RWPE1 (cell line): ENCODE data around the gene ABHD17A.
"Not testable (repeated sequence)": the region's sequence is repeated elsewhere in the genome, so short reads cannot be mapped to it uniquely, and the experiment has no call there.

Experiments used
- CTCF ChIA-PET: fragments of 350-600 bp; sonication (Branson Sonifier 250); formaldehyde crosslinking; extraction: SDS; loops from one replicate; lab custom pipeline; 2021; lab: Yijun Ruan, JAX
- POLR2A ChIA-PET: fragments of 400-600 bp; formaldehyde crosslinking; extraction: SDS; loops from one replicate; lab custom pipeline; 2020; ENCODE audit warnings: antibody characterized with exemption; ENCODE audit not compliant: low non-redundant PET; lab: Yijun Ruan, JAX
- DNase-seq: peaks from one replicate; pipeline ENCODE4 v3.0.0; 2012; ENCODE audit warnings: low spot score
- H3K27ac ChIP-seq: fragments of 450-650 bp; 2 replicates; pipeline ENCODE4 v1.5.1; 2017
- TF ChIP-seq, protein P1 (sequence below): fragments of 450-650 bp; conservative IDR thresholded peaks from 2 replicates; pipeline ENCODE4 v1.5.1; 2017; ENCODE audit warnings: low read depth, mild to moderate bottlenecking

The ABHD17A gene

DNA sequence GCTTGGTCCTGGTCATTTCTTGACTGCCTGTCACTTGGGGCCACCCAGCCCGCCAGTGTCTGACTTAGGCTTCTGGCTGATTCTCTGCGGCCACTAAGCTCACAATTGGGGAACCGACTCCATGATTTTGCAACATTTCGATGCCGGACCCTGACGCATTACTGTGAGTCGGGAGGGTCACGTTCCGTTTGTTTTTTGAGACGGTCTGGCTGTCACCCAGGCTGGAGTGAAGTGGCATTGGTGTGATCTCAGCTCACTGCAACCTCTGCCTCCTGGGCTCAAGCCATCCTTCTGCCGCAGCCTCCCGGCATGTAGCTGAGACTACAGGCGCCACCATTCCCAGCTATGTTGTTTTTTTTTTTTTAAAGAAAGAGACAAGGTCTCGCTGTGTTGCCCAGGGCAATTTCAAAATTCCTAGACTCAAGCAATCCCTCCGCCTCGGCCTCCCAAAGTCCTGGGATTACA is 16.7 kb upstream of the ABHD17A start:
- POLR2A ChIA-PET = no interaction called here
- no peak for DNase-seq

DNA sequence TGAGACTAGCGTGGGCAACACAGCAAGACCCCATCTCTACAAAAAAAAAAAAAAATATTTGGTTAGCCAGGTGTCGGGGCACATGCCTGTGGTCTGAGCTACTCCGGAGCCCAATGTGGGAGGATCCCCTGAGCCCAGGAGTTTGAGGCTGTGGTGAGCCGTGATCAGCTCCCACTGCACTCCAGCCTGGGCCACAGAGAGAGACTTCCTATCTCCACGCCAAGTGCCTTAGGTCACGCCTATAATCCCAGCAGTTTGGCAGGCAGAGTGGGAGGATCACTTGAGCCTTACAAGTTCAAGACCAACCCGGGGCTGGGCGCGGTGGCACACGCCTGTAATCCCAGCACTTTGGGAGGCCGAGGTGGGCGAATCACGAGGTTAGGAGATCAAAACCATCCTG is 11.2 kb upstream of the ABHD17A start:
- TF ChIP-seq, protein P1, sequence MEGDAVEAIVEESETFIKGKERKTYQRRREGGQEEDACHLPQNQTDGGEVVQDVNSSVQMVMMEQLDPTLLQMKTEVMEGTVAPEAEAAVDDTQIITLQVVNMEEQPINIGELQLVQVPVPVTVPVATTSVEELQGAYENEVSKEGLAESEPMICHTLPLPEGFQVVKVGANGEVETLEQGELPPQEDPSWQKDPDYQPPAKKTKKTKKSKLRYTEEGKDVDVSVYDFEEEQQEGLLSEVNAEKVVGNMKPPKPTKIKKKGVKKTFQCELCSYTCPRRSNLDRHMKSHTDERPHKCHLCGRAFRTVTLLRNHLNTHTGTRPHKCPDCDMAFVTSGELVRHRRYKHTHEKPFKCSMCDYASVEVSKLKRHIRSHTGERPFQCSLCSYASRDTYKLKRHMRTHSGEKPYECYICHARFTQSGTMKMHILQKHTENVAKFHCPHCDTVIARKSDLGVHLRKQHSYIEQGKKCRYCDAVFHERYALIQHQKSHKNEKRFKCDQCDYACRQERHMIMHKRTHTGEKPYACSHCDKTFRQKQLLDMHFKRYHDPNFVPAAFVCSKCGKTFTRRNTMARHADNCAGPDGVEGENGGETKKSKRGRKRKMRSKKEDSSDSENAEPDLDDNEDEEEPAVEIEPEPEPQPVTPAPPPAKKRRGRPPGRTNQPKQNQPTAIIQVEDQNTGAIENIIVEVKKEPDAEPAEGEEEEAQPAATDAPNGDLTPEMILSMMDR = no peak
- POLR2A ChIA-PET = no interaction called here
- CTCF ChIA-PET = interaction anchor here (0.6 kb wide), 2 partner anchors 27 to 34 kb away, joined by 3 read pairs; no protein-coding TSS in a partner anchor
- H3K27ac ChIP-seq = no peak overlapping the region
- no peak for DNase-seq

More for the DNA sequence above, 16.7 kb upstream of the ABHD17A start:
- H3K27ac ChIP-seq = peak overlapping the region; percentile 10; the same call in 1 of the 2 replicates
- CTCF ChIA-PET = interaction anchor here (0.6 kb wide), 1 partner anchor 348 kb away, joined by 6 read pairs; no protein-coding TSS in a partner anchor
- TF ChIP-seq, protein P1 = no peak

DNA sequence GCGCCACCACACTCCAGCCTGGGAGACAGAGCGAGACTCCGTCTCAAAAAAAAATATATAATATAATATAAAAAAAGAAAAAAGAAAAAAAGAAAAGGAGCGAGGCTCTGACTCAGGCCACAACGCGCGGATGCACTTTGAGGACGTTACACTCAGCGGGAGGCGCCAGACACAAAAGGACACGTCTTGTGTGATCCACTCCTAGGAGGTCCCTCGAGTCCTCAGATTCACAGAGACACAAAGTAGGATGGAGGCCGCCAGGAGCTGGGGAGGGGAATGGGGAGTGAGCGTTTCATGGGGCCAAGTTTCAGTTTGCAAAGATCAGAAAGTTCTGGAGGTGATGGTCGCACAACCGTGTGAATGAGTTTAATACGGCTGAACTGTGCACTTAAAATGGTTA is 8.5 kb upstream of the ABHD17A start:
- DNase-seq = no peak
- ChIA-PET POLR2A (no interaction called here), CTCF (no interaction called here)
- H3K27ac ChIP-seq = no peak overlapping the region
- TF ChIP-seq, protein P1 = no peak

DNA sequence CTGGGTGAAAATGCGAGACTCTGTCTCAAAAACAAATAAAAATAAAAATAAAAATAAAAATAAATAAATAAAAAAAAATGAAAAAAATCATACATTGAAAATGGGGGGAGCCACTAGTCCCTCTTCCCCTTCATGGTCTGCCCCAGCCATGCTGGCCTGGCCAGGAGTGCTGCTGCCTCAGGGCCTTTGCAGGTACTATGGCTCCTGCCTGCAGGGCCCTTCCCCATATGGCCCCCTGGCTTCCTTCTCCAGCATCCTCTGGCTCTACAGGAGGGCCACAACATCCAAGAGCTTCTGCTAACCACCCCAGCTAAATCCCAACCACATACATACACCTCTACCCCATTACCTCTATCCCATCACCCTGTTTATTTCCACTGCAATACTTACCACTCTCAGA is 4.6 kb upstream of the ABHD17A start:
- TF ChIP-seq, protein P1 = no peak
- H3K27ac ChIP-seq = peak overlapping the region; percentile 22
- CTCF ChIA-PET = interaction anchor here (0.5 to 0.9 kb wide), 3 partner anchors 25 to 204 kb away, joined by 3 to 4 read pairs (median 3); no protein-coding TSS in a partner anchor
- DNase-seq = no peak
- POLR2A ChIA-PET = no interaction called here

DNA sequence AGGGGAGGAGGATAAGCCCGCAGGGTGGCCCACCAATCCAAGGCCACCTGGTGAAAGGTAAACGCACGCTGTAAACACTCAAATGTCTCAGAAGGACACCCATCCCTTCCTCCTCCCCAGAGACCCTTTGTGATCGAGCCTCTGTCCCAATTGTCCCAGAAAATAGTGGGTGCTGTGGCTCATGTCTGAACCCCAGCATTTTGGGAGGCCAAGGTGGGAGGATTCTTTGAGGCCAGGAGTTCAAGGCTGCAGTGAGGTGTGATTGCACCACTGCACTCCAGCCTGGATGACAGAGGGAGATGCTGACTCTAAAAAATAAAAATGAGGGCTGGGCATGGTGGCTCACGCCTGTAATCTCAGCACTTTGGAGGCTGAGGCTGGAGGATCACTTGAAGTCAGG is 3.1 kb upstream of the ABHD17A start:
- ChIA-PET CTCF (interaction anchor here (0.5 kb wide), 1 partner anchor 40 kb away, joined by 3 read pairs; no protein-coding TSS in a partner anchor), POLR2A (no interaction called here)
- DNase-seq = no peak
- H3K27ac ChIP-seq = peak overlapping the region; percentile 82
- TF ChIP-seq, protein P1 = no peak

DNA sequence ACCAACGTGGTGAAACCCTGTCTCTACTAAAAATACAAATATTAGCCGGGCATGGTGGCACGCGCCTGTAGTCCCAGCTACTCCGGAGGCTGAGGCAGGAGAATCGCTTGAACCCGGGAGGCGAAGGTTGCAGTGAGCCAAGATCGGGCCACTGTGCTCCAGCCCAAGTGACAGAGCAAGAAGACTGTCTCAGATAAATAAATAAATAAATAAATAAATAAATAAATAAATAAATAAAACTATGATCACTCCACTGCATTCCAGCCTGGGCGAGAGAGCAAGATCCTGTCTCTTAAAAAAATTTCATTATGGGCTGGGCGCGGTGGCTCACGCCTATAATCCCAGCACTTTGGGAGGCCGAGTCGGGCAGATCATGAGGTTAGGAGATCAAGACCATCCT is 1.1 kb upstream of the ABHD17A start:
- H3K27ac ChIP-seq = peak overlapping the region; percentile 82
- DNase-seq, POLR2A ChIA-PET: not testable (repeated sequence)
- CTCF ChIA-PET = interaction anchor here (0.7 kb wide), 1 partner anchor 217 kb away, joined by 4 read pairs; no protein-coding TSS in a partner anchor

DNA sequence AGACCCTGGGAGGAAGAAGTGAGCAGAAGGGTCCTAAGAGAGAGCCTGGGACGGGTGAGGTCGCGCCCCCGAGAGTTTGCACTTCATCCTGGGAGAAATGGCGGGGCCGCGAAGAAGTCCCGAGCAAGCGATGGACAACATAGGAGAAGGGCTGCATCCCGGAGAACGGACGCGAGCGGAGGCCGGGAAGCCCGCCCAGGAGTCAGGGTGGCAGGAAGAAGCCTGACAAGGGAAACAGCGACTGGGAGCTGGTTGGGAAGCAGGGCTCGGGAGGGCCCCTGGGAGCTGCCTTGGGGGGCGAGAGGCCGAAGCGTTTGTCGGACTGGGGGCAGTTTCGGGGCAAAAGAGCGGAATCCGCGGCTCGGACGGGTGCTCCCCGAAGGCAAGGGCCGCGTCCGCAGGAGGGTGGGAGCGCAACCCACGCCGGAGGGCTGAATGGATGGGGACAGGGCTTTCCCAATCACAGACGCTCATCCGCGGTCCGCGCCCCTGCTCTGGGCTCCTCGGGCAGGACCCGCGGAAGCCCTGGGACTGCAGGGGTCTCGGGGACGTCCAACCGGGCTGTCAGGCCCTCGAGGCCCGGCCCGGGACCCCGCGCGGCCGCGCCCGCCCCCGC is 469 bp downstream of the ABHD17A start:
- POLR2A ChIA-PET = interaction anchor here (0.5 to 1.0 kb wide), 3 partner anchors 9 to 683 kb away, joined by 3 to 4 read pairs (median 3); partner anchors contain the start of genes ADAT3 and SCAMP4

More for the DNA sequence above, 469 bp downstream of the ABHD17A start:
- CTCF ChIA-PET = interaction anchor here (0.6 to 1.7 kb wide), 3 partner anchors 20 to 1115 kb away, joined by 3 to 5 read pairs (median 5); no protein-coding TSS in a partner anchor
- TF ChIP-seq, protein P1 = no peak
- no peak for DNase-seq
- H3K27ac ChIP-seq = peak overlapping the region; percentile 82
